ENCODE measurements around the gene FARP2. TPM values are rescaled to one million over a fixed set of nuclear protein-coding genes. Genes with fewer than 3 reads are reported as not detected.

Gene FARP2
- total RNA-seq, 4 donors from 2014 or later, result 10.7 to 20.1 (median 13.6) TPM

- H3K4me1 ChIP-seq, result peaks cover 64 to 72% of the 10 kb centered on the region in 2 donors
- no peaks in the 10 kb centered on the region for H3K9me3 ChIP-seq
- H3K36me3 ChIP-seq, result no peaks in the 10 kb centered on the region
- peak; percentile 11 to 20 for ATAC-seq
- peak overlapping the region; percentile 67 to 92 (median 83) for H3K4me3 ChIP-seq
- H3K27me3 ChIP-seq, result no peaks in the 10 kb centered on the region
- no peak for DNase-seq
- intact Hi-C loops (cut with DNase I; ENCODE audit: low total_unique reads), result loop anchor here (1.0 to 5.0 kb wide), 9 partner anchors 42 to 1062 kb away; partner anchors contain the start of genes ATG4B, FARP2, ING5 and STK25
- in situ Hi-C loops (cut with MboI; ENCODE audit: low sequenced_read_pairs in 4 of 4), result no loop called here
- peak overlapping the region; percentile 97 to 99 (median 98) for H3K27ac ChIP-seq
- no peak for TF ChIP-seq POLR2A (IDR thresholded peaks at IDR 0.05)
- no peak for TF ChIP-seq CTCF (IDR thresholded peaks at IDR 0.05 in 4 of 5, conservative IDR thresholded peaks at IDR 0.05 in 1 of 5)
These were observed 41.6 kb upstream of the FARP2 start for GRCh38 chr2:241314226-241315092.

GRCh38 chr2:241315093-241315878, 40.8 kb upstream of the FARP2 start, which contains the start of gene HDLBP:
Gene HDLBP, minus strand, starts transcription at chr2:241315672. Its CDS starts 48,803 bp downstream, at chr2:241266869.
- Histone ChIP-seq H3K4me3 (peak within 1 kb of the TSS; percentile 67 to 92 (median 83)), H3K36me3 (no peaks in the 10 kb centered on the region), H3K27me3 (no peaks in the 10 kb centered on the region), H3K4me1 (peaks cover 66 to 73% of the 10 kb centered on the region in 2 donors), H3K9me3 (no peaks in the 10 kb centered on the region), H3K27ac (peak within 1 kb of the TSS; percentile 97 to 99 (median 98))
- intact Hi-C loops (cut with DNase I; ENCODE audit: low total_unique reads) (loop anchor here (1.0 to 5.0 kb wide), 8 partner anchors 41 to 1063 kb away; partner anchors contain the start of genes ATG4B, FARP2, ING5 and STK25), in situ Hi-C loops (cut with MboI; ENCODE audit: low sequenced_read_pairs in 4 of 4) (no loop called here)
- peak in 2 of 5 experiments; percentile 15 to 16 for TF ChIP-seq CTCF (IDR thresholded peaks at IDR 0.05 in 4 of 5, conservative IDR thresholded peaks at IDR 0.05 in 1 of 5)
- peak; percentile 90 to 93 for TF ChIP-seq POLR2A (IDR thresholded peaks at IDR 0.05)
- ATAC-seq, result peak; percentile 80 to 87
- peak; percentile 98 to 99 for DNase-seq

- TF ChIP-seq POLR2A (IDR thresholded peaks at IDR 0.05) (peak; percentile 82 to 92), CTCF (IDR thresholded peaks at IDR 0.05 in 4 of 5, conservative IDR thresholded peaks at IDR 0.05 in 1 of 5) (no peak)
- DNase-seq, result peak in 1 of 2 donors; percentile 65
- H3K36me3 ChIP-seq, result no peaks in the 10 kb centered on the region
- H3K27ac ChIP-seq, result peak within 1 kb of the TSS; percentile 97 to 99 (median 98)
- no peaks in the 10 kb centered on the region for H3K9me3 ChIP-seq
- intact Hi-C loops (cut with DNase I; ENCODE audit: low total_unique reads), result loop anchor here (1.0 to 5.0 kb wide), 8 partner anchors 40 to 1064 kb away; partner anchors contain the start of genes ATG4B, FARP2, ING5 and STK25
- ATAC-seq, result peak; percentile 46 to 49
- peaks cover 74 to 78% of the 10 kb centered on the region in 2 donors for H3K4me1 ChIP-seq
- in situ Hi-C loops (cut with MboI; ENCODE audit: low sequenced_read_pairs in 4 of 4), result no loop called here
- peak within 1 kb of the TSS; percentile 67 to 92 (median 83) for H3K4me3 ChIP-seq
- H3K27me3 ChIP-seq, result no peaks in the 10 kb centered on the region
These were observed 40.0 kb upstream of the FARP2 start, which contains the start of gene SEPTIN2 for GRCh38 chr2:241315879-241316631. Gene SEPTIN2, plus strand, starts transcription at chr2:241315925. Its CDS starts 8,308 bp downstream, at chr2:241324233.

GRCh38 chr2:241316825-241317224, 39.3 kb upstream of the FARP2 start:
- no peak for DNase-seq
- no peak for TF ChIP-seq POLR2A (IDR thresholded peaks at IDR 0.05)
- no peak for TF ChIP-seq CTCF (IDR thresholded peaks at IDR 0.05 in 4 of 5, conservative IDR thresholded peaks at IDR 0.05 in 1 of 5)
- H3K27me3 ChIP-seq, result no peaks in the 10 kb centered on the region
- in situ Hi-C loops (cut with MboI; ENCODE audit: low sequenced_read_pairs in 4 of 4), result no loop called here
- intact Hi-C loops (cut with DNase I; ENCODE audit: low total_unique reads), result loop anchor here (5.0 kb wide), 2 partner anchors 155 to 1065 kb away; no protein-coding TSS in a partner anchor
- peaks cover 77 to 78% of the 10 kb centered on the region in 2 donors for H3K4me1 ChIP-seq
- no peaks in the 10 kb centered on the region for H3K9me3 ChIP-seq
- ATAC-seq, result no peak
- H3K27ac ChIP-seq, result peak overlapping the region; percentile 92 to 99 (median 98)
- H3K4me3 ChIP-seq, result peak overlapping the region; percentile 61 to 92 (median 74)
- no peaks in the 10 kb centered on the region for H3K36me3 ChIP-seq

Data from gastrocnemius medialis (tissue), 4 donors.